SJCRH30 (cell line): Measurements from ENCODE around the gene GPX8. TPM values are rescaled to one million over a fixed set of nuclear protein-coding genes. Genes with fewer than 3 reads are reported as not detected.

Source experiments
- DNase-seq, 2 experiments: peaks; one replicate each; pipeline ENCODE4 v3.0.0-alpha.2; 2015 to 2020
- H3K27ac ChIP-seq: fragments of 250-450 bp; sonication (Bioruptor Pico); 2 replicates; pipeline ENCODE4 v1.5.1; 2020; ENCODE audit warnings: mild to moderate bottlenecking, moderate library complexity
- H3K27me3 ChIP-seq: fragments of 250-450 bp; sonication (Bioruptor Pico); 2 replicates; pipeline ENCODE4 v1.5.1; 2020; ENCODE audit warnings: mild to moderate bottlenecking, moderate library complexity
- H3K36me3 ChIP-seq: fragments of 250-450 bp; sonication (Bioruptor Pico); 2 replicates; pipeline ENCODE4 v1.5.1; 2020; ENCODE audit warnings: mild to moderate bottlenecking, moderate library complexity
- H3K4me1 ChIP-seq: fragments of 250-450 bp; sonication (Bioruptor Pico); 2 replicates; pipeline ENCODE4 v1.5.1; 2020; ENCODE audit warnings: mild to moderate bottlenecking, moderate library complexity
- H3K4me3 ChIP-seq: fragments of 250-450 bp; sonication (Bioruptor Pico); 2 replicates; pipeline ENCODE4 v1.5.1; 2020; ENCODE audit warnings: mild to moderate bottlenecking, moderate library complexity
- H3K9me3 ChIP-seq: fragments of 250-450 bp; sonication (Bioruptor Pico); replicated peaks from 2 replicates; pipeline ENCODE4 v1.5.1; 2020; ENCODE audit warnings: mild to moderate bottlenecking, moderate library complexity
- total RNA-seq: library from RNA; depleted of rRNA; stranded (reverse); fragments of >200 nt; shearing (Covaris generic); gene quantifications from 2 replicates; pipeline ENCODE4 v1.2.3, GENCODE V29; 2014; rRNA removed

The GPX8 gene
- total RNA-seq, 1 experiment from 2014 or later = 46.0 TPM

DNA sequence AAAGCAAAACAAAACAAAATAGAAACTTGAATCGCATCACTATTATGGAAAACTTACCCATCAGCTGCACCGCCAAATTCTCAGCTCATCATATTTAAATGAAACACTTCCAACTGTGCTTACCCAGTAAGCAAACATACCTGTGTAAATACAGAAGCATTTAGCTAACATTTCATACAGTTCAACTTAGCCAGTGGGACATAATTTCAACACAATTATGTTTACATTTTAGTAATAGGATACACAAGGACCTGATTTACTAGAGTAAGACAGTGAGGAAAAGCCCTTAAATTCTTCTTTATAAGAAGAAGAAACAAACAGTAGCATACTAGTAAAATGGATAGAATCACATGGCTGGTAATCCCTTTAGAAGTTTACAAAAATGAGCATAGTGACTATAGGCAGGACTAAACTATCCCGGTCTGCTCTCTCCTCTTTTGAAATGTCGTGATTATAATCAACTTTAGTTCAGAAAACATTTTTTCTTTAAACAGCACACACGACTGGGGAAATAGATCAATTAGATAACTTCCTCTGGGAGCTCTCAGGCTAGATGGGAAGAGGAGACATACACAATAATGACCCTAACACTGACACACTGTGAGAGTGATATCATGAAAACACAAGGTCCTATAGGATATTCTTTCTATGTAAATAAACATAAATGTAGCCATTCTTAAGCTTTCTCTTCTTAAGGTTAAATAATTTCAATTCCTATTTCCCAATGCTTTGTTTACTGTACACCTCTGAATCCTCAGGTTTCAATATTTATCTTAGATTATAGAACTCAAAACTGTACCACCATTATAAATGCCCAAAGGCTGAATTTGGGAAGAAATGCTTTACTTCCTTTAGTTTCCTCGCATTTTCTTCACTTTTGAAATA is 28.9 kb downstream of the GPX8 start:
- H3K27me3 ChIP-seq = peaks cover 7% of the 10 kb centered on the region

GRCh38 chr5:55191165-55191564 is 31.2 kb downstream of the GPX8 start:
- Histone ChIP-seq H3K36me3 (no peaks in the 10 kb centered on the region), H3K9me3 (no peaks in the 10 kb centered on the region), H3K4me3 (no peak overlapping the region), H3K4me1 (no peaks in the 10 kb centered on the region), H3K27ac (no peak overlapping the region), H3K27me3 (peaks cover 13% of the 10 kb centered on the region)
- DNase-seq = no peak

More for the DNA sequence above, 28.9 kb downstream of the GPX8 start:
- Histone ChIP-seq H3K4me3 (no peak overlapping the region), H3K9me3 (no peaks in the 10 kb centered on the region), H3K4me1 (no peaks in the 10 kb centered on the region), H3K36me3 (no peaks in the 10 kb centered on the region), H3K27ac (no peak overlapping the region)
- DNase-seq = no peak

DNA sequence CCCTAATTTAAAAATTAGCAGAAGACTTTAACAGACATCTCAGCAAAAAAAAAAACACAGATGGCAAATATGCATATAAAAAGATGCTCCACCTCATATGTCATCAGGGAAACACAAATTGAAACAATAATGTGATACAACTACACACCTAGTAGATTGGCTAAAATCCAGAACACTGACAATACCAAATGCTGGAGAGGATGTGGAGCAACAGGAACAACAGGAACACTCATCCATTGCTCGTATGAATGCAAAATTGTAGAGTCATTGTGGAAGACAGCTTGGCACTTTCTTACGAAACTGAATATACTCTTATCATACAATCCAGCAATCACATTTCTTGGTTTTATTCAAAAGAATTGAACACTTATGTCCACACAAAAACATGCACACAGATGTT is 45.0 kb downstream of the GPX8 start:
- Histone ChIP-seq H3K27ac (no peak overlapping the region), H3K27me3 (no peaks in the 10 kb centered on the region), H3K4me3 (no peak overlapping the region), H3K9me3 (no peaks in the 10 kb centered on the region), H3K36me3 (no peaks in the 10 kb centered on the region), H3K4me1 (no peaks in the 10 kb centered on the region)
- DNase-seq = no peak

DNA sequence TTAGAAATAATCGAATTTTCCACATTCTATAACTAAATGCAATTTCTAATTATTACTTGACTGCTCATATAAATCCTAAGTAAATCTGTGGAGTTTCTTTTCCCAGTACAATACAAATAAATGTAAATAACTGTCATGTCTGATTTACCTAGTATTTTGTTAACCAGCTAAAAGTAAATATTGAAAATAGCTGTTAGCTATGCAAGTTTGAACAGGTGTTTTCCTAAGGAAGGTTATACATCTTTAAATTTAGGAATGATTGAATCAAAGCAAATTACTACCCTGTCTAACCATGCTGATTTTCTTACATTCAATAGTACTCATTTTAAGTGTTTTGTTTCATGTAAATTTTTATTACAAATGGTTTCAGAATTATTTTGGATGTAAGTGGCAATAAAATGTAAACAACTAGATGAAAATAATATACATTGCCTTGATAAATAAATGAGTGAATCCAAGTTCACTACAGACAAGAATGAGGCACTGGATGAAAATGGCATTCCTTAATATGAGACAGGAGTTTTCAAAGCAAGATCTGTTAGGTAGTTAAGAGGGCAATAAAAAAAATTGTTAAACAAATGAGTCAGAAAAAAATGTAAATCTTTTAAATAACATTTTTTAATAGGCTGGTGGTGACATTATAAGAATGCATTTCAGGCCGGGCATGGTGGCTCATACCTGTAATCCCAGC is 51.4 kb downstream of the GPX8 start:
- H3K9me3 ChIP-seq = no peaks in the 10 kb centered on the region
- H3K27me3 ChIP-seq = no peaks in the 10 kb centered on the region
- no peak overlapping the region for H3K27ac ChIP-seq
- no peak overlapping the region for H3K4me3 ChIP-seq
- H3K36me3 ChIP-seq = no peaks in the 10 kb centered on the region
- DNase-seq = no peak
- no peaks in the 10 kb centered on the region for H3K4me1 ChIP-seq

Other genes with a start within 250 kb of the GPX8 start
- gene ESM1, start 174.6 kb upstream of the GPX8 start, total RNA-seq = not detected in 2 replicates
- gene GZMK, start 135.9 kb upstream of the GPX8 start, total RNA-seq = not detected in 2 replicates
- not detected in 2 replicates for gene GZMA, start 57.5 kb upstream of the GPX8 start, total RNA-seq
- gene CDC20B, start 13.0 kb downstream of the GPX8 start, total RNA-seq = 0.02 TPM in 1 of 2 replicates, not detected in the other
- gene MCIDAS, start 67.1 kb downstream of the GPX8 start, total RNA-seq = 0.71 and 0.83 TPM in 2 replicates
- 0.35 and 0.43 TPM in 2 replicates for gene CCNO, start 73.4 kb downstream of the GPX8 start, total RNA-seq
- gene DHX29, start 147.5 kb downstream of the GPX8 start, total RNA-seq = 38.1 and 41.3 TPM in 2 replicates
- gene MTREX, start 147.8 kb downstream of the GPX8 start, total RNA-seq = 109 and 130 TPM in 2 replicates